ENCODE results near the gene CA4. TPM values are rescaled to one million over a fixed set of nuclear protein-coding genes. Genes with fewer than 3 reads are reported as not detected.
"Not testable (repeated sequence)": the region's sequence is repeated elsewhere in the genome, so short reads cannot be mapped to it uniquely, and the experiment has no call there.

The CA4 gene
- total RNA-seq, 2 experiments from 2014 or later = not detected

- peaks cover 22% of the 10 kb centered on the region for H3K36me3 Mint-ChIP-seq
- ATAC-seq (ENCODE audit: low read depth); DNase-seq; H3K4me3 Mint-ChIP-seq; H3K27ac Mint-ChIP-seq; H3K27me3 Mint-ChIP-seq; H3K4me1 Mint-ChIP-seq; H3K9me3 Mint-ChIP-seq; POLR2A ChIA-PET: not testable (repeated sequence)
Measured at GRCh38 chr17:60186846-60187745, 37.3 kb downstream of the CA4 start.

- H3K27ac Mint-ChIP-seq = no peak overlapping the region
- POLR2A ChIA-PET = no interaction called here
- no peak overlapping the region for H3K4me3 Mint-ChIP-seq
- no peaks in the 10 kb centered on the region for H3K9me3 Mint-ChIP-seq
- ATAC-seq (ENCODE audit: low read depth) (no peak), DNase-seq (no peak)
- peaks cover 22% of the 10 kb centered on the region for H3K36me3 Mint-ChIP-seq
- H3K27me3 Mint-ChIP-seq = no peaks in the 10 kb centered on the region
- no peaks in the 10 kb centered on the region for H3K4me1 Mint-ChIP-seq
Measured at GRCh38 chr17:60188759-60189158, 39.0 kb downstream of the CA4 start.

DNA sequence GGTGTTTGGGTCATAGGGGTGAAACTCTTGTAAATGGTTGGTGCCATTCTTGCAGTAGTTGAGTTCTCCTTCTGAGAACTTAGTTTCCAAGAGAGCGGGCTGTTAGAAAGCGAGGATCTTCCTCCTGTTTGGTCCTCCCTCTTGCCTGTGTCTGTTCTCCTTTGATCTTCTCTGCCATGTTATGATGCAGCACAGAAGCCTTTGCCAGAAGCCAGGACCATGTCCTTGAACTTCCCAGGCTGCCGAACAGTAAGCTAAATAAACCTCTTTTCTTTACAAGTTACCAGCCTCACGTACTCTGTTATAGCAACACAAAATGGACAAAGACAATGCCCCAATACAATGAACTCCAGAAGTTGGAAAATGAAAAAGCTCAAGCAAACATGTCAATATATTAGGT is 40.3 kb downstream of the CA4 start:
- ATAC-seq (ENCODE audit: low read depth); H3K4me1 Mint-ChIP-seq; DNase-seq; POLR2A ChIA-PET; H3K27ac Mint-ChIP-seq; H3K4me3 Mint-ChIP-seq; H3K27me3 Mint-ChIP-seq; H3K9me3 Mint-ChIP-seq: not testable (repeated sequence)
- H3K36me3 Mint-ChIP-seq = peaks cover 23% of the 10 kb centered on the region

- peaks cover 31% of the 10 kb centered on the region for H3K36me3 Mint-ChIP-seq
- POLR2A ChIA-PET; H3K27me3 Mint-ChIP-seq; ATAC-seq (ENCODE audit: low read depth); H3K9me3 Mint-ChIP-seq; H3K27ac Mint-ChIP-seq; H3K4me1 Mint-ChIP-seq; H3K4me3 Mint-ChIP-seq; DNase-seq: not testable (repeated sequence)
Measured at GRCh38 chr17:60193032-60193431, 43.3 kb downstream of the CA4 start.

- H3K27me3 Mint-ChIP-seq = no peaks in the 10 kb centered on the region
- no peaks in the 10 kb centered on the region for H3K9me3 Mint-ChIP-seq
- peaks cover 30% of the 10 kb centered on the region for H3K36me3 Mint-ChIP-seq
- H3K4me3 Mint-ChIP-seq = no peak overlapping the region
- POLR2A ChIA-PET = no interaction called here
- no peak for ATAC-seq (ENCODE audit: low read depth)
- no peaks in the 10 kb centered on the region for H3K4me1 Mint-ChIP-seq
- H3K27ac Mint-ChIP-seq = no peak overlapping the region
- no peak for DNase-seq
Measured at GRCh38 chr17:60193482-60193881, 43.7 kb downstream of the CA4 start.

- H3K4me1 Mint-ChIP-seq; H3K4me3 Mint-ChIP-seq; H3K27me3 Mint-ChIP-seq; ATAC-seq (ENCODE audit: low read depth); POLR2A ChIA-PET; H3K9me3 Mint-ChIP-seq; DNase-seq; H3K27ac Mint-ChIP-seq: not testable (repeated sequence)
- H3K36me3 Mint-ChIP-seq = peaks cover 24% of the 10 kb centered on the region
Measured at GRCh38 chr17:60194141-60194540, 44.4 kb downstream of the CA4 start.

DNA sequence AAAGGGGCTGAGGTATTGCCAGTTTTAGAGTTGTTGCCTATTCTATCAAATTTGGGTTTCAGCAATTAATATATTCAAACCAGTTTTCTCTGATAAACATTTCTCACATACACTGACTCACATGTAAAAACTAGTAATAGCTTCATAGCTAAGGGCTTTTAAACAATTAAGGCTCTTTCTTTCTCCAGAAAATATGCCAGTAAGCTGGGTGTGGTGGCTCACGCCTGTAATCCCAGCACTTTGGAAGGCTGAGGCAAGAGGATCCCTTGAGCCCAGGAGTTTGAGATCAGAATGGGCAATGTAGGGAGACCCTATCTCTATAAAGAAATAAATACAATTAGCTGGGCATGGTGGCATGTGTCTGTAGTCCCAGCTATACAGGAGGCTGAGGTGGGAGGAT is 48.9 kb downstream of the CA4 start:
- H3K9me3 Mint-ChIP-seq; POLR2A ChIA-PET; H3K27ac Mint-ChIP-seq; H3K4me3 Mint-ChIP-seq; ATAC-seq (ENCODE audit: low read depth); H3K4me1 Mint-ChIP-seq; H3K27me3 Mint-ChIP-seq; DNase-seq: not testable (repeated sequence)
- peaks cover 14% of the 10 kb centered on the region for H3K36me3 Mint-ChIP-seq

DNA sequence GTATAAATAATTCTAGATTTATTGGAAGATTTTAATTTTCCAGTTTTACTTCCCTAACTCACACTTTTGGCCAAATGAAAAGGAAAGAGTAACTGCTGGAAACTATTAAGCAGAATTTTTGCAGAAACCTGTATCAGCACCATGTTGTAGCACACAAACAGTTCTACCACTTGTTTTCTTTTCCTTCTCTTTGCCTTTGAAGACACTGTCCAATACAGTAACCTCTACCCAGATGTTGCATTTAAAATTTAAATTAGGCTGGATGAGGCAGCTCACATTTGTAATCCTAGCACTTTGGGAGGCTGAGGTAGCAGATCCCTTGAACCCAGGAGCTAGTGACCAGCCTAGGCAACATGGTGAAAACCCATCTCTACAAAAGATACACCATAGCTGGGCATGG is 56.0 kb downstream of the CA4 start:
- POLR2A ChIA-PET, H3K36me3 Mint-ChIP-seq: not testable (repeated sequence)

GRCh38 chr17:60208302-60208701 is 58.5 kb downstream of the CA4 start:
- H3K4me1 Mint-ChIP-seq; H3K27me3 Mint-ChIP-seq; H3K27ac Mint-ChIP-seq; H3K4me3 Mint-ChIP-seq; ATAC-seq (ENCODE audit: low read depth); H3K9me3 Mint-ChIP-seq; H3K36me3 Mint-ChIP-seq; DNase-seq; POLR2A ChIA-PET: not testable (repeated sequence)

More for the DNA sequence above, 56.0 kb downstream of the CA4 start:
- DNase-seq; ATAC-seq (ENCODE audit: low read depth); H3K9me3 Mint-ChIP-seq; H3K27me3 Mint-ChIP-seq; H3K27ac Mint-ChIP-seq; H3K4me3 Mint-ChIP-seq; H3K4me1 Mint-ChIP-seq: not testable (repeated sequence)

Other genes with a start within 250 kb of the CA4 start
- gene RNFT1, start 185.2 kb upstream of the CA4 start, total RNA-seq = 10 to 100 TPM; 23.9 to 25.0 TPM
- gene HEATR6, start 71.1 kb upstream of the CA4 start, total RNA-seq = 10 to 100 TPM; 21.3 to 24.5 TPM
- gene USP32, start 242.2 kb downstream of the CA4 start, total RNA-seq = 10 to 100 TPM; 37.0 to 38.5 TPM